ENCODE measurements around the gene LMCD1.

DNA sequence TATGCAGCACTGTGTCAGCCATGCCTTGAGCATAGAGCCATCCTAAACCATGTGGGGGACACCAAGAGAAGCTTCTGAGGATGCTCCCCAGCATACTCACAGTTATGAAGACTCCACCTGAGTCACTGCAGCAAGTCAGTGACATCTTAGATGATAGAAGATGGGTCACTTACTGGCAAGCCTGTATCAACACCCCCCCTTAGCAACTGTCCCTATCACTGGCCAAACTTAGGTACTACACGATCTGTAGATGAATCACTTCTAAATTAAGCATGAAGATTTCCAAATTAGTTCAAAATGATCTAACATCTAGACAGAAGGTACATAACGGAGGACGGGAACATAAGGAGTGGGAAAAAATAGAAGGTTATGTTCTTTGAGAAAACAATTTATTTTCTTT lies 13.2 kb upstream of the LMCD1 start:
- TF ChIP-seq POLR2A (IDR thresholded peaks at IDR 0.05): no peak
- TF ChIP-seq, protein P1, sequence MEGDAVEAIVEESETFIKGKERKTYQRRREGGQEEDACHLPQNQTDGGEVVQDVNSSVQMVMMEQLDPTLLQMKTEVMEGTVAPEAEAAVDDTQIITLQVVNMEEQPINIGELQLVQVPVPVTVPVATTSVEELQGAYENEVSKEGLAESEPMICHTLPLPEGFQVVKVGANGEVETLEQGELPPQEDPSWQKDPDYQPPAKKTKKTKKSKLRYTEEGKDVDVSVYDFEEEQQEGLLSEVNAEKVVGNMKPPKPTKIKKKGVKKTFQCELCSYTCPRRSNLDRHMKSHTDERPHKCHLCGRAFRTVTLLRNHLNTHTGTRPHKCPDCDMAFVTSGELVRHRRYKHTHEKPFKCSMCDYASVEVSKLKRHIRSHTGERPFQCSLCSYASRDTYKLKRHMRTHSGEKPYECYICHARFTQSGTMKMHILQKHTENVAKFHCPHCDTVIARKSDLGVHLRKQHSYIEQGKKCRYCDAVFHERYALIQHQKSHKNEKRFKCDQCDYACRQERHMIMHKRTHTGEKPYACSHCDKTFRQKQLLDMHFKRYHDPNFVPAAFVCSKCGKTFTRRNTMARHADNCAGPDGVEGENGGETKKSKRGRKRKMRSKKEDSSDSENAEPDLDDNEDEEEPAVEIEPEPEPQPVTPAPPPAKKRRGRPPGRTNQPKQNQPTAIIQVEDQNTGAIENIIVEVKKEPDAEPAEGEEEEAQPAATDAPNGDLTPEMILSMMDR (IDR thresholded peaks at IDR 0.05): no peak
